ENCODE results near the gene HTR4. TPM values are rescaled to one million over a fixed set of nuclear protein-coding genes. Genes with fewer than 3 reads are reported as not detected.
A peak's percentile ranks its signal among the peaks of the same experiment; 100 is the strongest.
"Not testable (repeated sequence)": the region's sequence is repeated elsewhere in the genome, so short reads cannot be mapped to it uniquely, and the experiment has no call there.

The HTR4 gene
- total and polyA plus RNA-seq, 4 experiments from 2014 or later, result not detected

DNA sequence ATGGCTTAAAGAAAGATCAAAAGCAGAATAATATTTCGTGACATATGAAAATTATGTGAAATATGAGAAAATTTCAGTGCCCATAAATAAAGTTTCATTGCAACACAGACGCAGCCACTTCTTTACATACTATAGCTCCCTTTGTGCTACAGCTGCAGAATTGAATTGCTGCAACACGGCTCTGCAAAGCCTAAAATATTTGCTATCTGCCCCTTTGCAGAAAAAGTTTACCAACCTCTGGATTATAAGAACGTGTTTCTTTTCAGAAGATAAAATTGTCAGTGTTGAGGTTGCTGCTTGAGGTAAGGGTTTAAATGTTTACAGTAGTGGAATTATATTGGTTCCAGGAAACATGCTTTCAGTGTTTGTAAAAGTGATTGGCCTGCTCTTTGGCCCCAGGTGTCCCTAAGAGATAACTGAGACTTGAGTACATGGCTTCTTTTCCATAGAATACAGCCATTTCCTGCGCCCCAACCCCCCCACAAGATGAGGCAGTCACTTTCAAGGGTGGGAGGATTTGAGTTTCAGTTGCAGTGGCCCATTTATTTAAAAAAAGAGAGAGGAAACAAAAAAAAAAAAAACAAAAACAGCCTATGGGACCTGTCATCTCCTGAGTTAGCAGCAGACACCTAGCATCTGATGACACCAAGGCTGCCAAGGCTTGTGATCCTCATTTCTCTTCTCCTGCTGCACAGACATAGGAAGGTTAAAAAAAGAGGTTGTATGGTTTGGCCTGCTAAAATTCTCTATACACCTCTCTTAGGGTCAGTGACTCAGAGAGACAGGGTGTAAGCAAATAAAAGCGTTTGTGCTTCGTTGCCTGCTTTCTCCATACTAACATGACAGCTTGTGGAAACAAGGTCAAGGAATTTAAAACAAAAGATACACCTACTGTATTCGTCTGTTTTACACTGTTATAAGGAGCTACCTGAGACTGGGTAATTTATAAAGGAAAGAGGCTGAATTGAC lies 28.0 kb upstream of the HTR4 start:
- DNase-seq, result no peak
- Mint-ChIP-seq H3K27me3 (peaks cover 2 to 5% of the 10 kb centered on the region in 2 donors), H3K4me1 (no peaks in the 10 kb centered on the region), H3K27ac (no peak overlapping the region), H3K9me3 (peaks cover 0 to 7% (median under 1%) of the 10 kb centered on the region in 8 donors), H3K4me3 (peak overlapping the region in 1 of 8 donors; percentile 19), H3K36me3 (no peaks in the 10 kb centered on the region)
- Histone ChIP-seq H3K4me1 (ENCODE audit: insufficient read depth, low read length) (no peaks in the 10 kb centered on the region), H3K4me3 (ENCODE audit: low read length in 2 of 2) (no peak overlapping the region), H3K9me3 (ENCODE audit: control insufficient read depth in 1 of 2, low read length in 2 of 2) (no peaks in the 10 kb centered on the region), H3K27me3 (ENCODE audit: insufficient read depth, low read length) (peaks cover 5% of the 10 kb centered on the region), H3K27ac (ENCODE audit: low read depth, low read length) (no peak overlapping the region), H3K36me3 (ENCODE audit: insufficient read depth, low read length) (no peaks in the 10 kb centered on the region)
- intact Hi-C loops (cut with micrococcal nuclease), result no loop called here
- ChIA-PET CTCF (ENCODE audit: partially characterized antibody) (interaction anchor here (1.3 kb wide), 1 partner anchor 48 kb away, joined by 3 read pairs; no protein-coding TSS in a partner anchor), POLR2A (ENCODE audit: partially characterized antibody) (no interaction called here)

DNA sequence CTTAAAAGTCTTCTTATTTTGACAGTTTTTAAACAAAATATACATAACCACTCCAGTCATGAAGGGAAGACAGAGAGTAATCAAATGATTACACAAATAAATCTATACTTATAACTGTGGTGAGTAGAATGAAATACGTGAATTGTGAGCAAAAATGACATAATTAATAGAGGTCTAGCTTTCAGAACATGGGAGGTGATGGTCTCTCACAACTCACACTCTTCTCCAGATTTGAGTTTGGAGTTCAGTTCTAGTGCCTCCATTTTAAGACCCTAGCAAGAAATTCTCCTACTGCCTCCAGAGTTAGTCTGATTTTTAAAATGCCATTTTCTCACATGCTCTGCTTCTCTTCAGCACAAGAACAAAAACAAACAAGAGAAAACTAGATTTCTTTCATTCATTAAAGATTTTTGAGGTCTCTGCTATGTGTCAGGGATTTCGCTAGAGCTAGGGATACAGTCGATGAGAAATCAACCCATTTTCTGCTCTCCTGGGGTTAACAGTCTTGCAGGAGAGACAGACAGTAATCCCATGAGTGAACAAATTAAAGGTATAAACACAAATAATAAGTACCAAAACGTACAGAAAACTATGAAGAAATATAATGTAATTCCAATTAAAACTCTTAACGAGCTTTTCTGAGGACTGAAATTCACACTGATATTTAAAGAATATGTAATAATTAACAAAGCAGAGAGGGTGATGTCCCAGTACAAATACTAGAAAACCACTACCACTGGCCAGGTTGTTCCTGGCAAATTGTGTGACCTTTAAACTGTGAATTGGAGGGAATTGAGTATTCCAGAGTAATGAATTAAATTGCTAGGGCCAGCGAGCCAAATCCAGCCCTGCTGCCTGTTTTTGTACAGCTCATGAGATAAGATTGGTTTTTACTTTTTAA lies 27.1 kb upstream of the HTR4 start:
- Histone ChIP-seq H3K4me1 (ENCODE audit: insufficient read depth, low read length) (no peaks in the 10 kb centered on the region), H3K27ac (ENCODE audit: low read depth, low read length) (no peak overlapping the region), H3K36me3 (ENCODE audit: insufficient read depth, low read length) (no peaks in the 10 kb centered on the region), H3K27me3 (ENCODE audit: insufficient read depth, low read length) (peaks cover 5% of the 10 kb centered on the region), H3K4me3 (ENCODE audit: low read length in 2 of 2) (no peak overlapping the region), H3K9me3 (ENCODE audit: control insufficient read depth in 1 of 2, low read length in 2 of 2) (no peaks in the 10 kb centered on the region)
- intact Hi-C loops (cut with micrococcal nuclease), result no loop called here
- H3K4me3 Mint-ChIP-seq, result no peak overlapping the region
- ChIA-PET POLR2A (ENCODE audit: partially characterized antibody) (no interaction called here), CTCF (ENCODE audit: partially characterized antibody) (interaction anchor here (1.3 kb wide), 1 partner anchor 49 kb away, joined by 3 read pairs; no protein-coding TSS in a partner anchor)
- H3K9me3 Mint-ChIP-seq, result no peaks in the 10 kb centered on the region
- H3K27me3 Mint-ChIP-seq, result peaks cover 2 to 5% of the 10 kb centered on the region in 2 donors
- no peaks in the 10 kb centered on the region for H3K4me1 Mint-ChIP-seq
- no peak for DNase-seq
- no peak overlapping the region for H3K27ac Mint-ChIP-seq
- H3K36me3 Mint-ChIP-seq, result no peaks in the 10 kb centered on the region

DNA sequence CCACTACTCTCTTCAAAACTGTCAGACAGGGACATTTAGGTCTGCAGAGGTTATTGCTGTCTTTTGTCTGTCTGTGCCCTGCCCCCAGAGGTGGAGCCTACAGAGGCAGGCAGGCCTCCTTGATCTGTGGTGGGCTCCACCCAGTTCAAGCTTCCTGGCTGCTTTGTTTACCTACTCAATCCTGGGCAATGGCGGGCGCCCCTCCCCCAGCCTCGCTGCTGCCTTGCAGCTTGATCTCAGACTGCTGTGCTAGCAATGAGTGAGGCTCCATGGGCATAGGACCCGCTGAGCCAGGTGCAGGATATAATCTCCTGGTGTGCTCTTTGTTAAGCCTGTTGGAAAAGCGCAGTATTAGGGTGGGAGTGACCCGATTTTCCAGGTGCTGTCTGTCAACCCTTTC lies 19.4 kb upstream of the HTR4 start:
- H3K4me3 Mint-ChIP-seq; H3K4me3 ChIP-seq (ENCODE audit: low read length in 2 of 2); H3K36me3 Mint-ChIP-seq; H3K36me3 ChIP-seq (ENCODE audit: insufficient read depth, low read length); H3K27ac Mint-ChIP-seq; H3K27me3 ChIP-seq (ENCODE audit: insufficient read depth, low read length); intact Hi-C loops (cut with micrococcal nuclease); DNase-seq; H3K27me3 Mint-ChIP-seq; POLR2A ChIA-PET (ENCODE audit: partially characterized antibody); H3K9me3 ChIP-seq (ENCODE audit: control insufficient read depth in 1 of 2, low read length in 2 of 2); H3K4me1 ChIP-seq (ENCODE audit: insufficient read depth, low read length); H3K4me1 Mint-ChIP-seq; H3K27ac ChIP-seq (ENCODE audit: low read depth, low read length); CTCF ChIA-PET (ENCODE audit: partially characterized antibody): not testable (repeated sequence)
- peaks cover 0 to 23% (median 17%) of the 10 kb centered on the region in 8 donors for H3K9me3 Mint-ChIP-seq

DNA sequence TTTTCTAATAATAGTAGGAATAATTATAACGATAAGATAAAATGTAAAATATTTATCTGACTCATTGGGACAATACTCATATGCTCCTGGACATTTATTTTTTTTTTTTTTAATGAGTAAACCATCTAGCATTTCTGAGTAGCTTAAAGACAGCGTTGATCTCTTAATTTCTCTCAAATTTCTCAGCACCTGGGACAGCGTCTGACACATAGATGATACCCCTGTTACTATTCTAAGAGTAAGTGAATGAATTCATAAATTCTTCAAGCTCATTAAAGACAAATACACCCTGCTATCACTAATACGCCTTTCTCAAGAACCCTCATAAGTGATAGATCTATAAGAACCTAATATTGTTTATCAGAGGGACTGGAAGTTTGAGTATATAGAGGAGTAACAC lies 12.0 kb upstream of the HTR4 start:
- Mint-ChIP-seq H3K36me3 (no peaks in the 10 kb centered on the region), H3K4me1 (no peaks in the 10 kb centered on the region), H3K27me3 (peaks cover 0 to 7% of the 10 kb centered on the region in 2 donors), H3K9me3 (peaks cover 0 to 9% (median 0%) of the 10 kb centered on the region in 8 donors), H3K4me3 (no peak overlapping the region), H3K27ac (no peak overlapping the region)
- H3K27me3 ChIP-seq (ENCODE audit: insufficient read depth, low read length), result no peaks in the 10 kb centered on the region
- no peaks in the 10 kb centered on the region for H3K9me3 ChIP-seq (ENCODE audit: control insufficient read depth in 1 of 2, low read length in 2 of 2)
- no peak overlapping the region for H3K27ac ChIP-seq (ENCODE audit: low read depth, low read length)
- POLR2A ChIA-PET (ENCODE audit: partially characterized antibody), result no interaction called here
- CTCF ChIA-PET (ENCODE audit: partially characterized antibody), result no interaction called here
- no peak overlapping the region for H3K4me3 ChIP-seq (ENCODE audit: low read length in 2 of 2)
- no peak for DNase-seq
- intact Hi-C loops (cut with micrococcal nuclease), result no loop called here
- no peaks in the 10 kb centered on the region for H3K36me3 ChIP-seq (ENCODE audit: insufficient read depth, low read length)
- H3K4me1 ChIP-seq (ENCODE audit: insufficient read depth, low read length), result no peaks in the 10 kb centered on the region

DNA sequence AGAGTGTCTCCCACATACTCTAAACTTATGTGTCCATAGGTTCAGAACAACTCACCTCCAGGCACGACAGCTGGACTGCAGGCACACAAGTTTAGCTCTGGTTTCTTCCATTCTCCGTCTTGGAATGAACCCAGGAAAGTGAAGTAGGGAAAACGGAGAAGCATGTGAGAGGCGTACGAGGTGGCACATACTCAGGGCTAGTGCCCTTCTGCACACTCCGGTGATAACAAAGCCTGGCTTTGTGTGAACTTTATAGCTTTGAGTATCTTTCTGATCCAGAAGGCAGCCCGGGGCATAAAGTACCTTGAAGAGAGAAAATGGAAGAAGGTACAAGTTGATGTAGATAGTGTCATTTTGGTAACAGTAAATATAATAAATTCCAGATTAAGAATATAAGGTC lies 11.1 kb upstream of the HTR4 start:
- CTCF ChIA-PET (ENCODE audit: partially characterized antibody), result no interaction called here
- no peak for DNase-seq
- Mint-ChIP-seq H3K27ac (no peak overlapping the region), H3K4me3 (no peak overlapping the region), H3K27me3 (peaks cover 0 to 7% of the 10 kb centered on the region in 2 donors), H3K36me3 (no peaks in the 10 kb centered on the region), H3K9me3 (peaks cover 0 to 9% (median 0%) of the 10 kb centered on the region in 8 donors), H3K4me1 (no peaks in the 10 kb centered on the region)
- Histone ChIP-seq H3K9me3 (ENCODE audit: control insufficient read depth in 1 of 2, low read length in 2 of 2) (no peaks in the 10 kb centered on the region), H3K4me3 (ENCODE audit: low read length in 2 of 2) (no peak overlapping the region), H3K27me3 (ENCODE audit: insufficient read depth, low read length) (peaks cover 4% of the 10 kb centered on the region), H3K36me3 (ENCODE audit: insufficient read depth, low read length) (no peaks in the 10 kb centered on the region), H3K4me1 (ENCODE audit: insufficient read depth, low read length) (no peaks in the 10 kb centered on the region), H3K27ac (ENCODE audit: low read depth, low read length) (no peak overlapping the region)
- POLR2A ChIA-PET (ENCODE audit: partially characterized antibody), result no interaction called here
- intact Hi-C loops (cut with micrococcal nuclease), result no loop called here

DNA sequence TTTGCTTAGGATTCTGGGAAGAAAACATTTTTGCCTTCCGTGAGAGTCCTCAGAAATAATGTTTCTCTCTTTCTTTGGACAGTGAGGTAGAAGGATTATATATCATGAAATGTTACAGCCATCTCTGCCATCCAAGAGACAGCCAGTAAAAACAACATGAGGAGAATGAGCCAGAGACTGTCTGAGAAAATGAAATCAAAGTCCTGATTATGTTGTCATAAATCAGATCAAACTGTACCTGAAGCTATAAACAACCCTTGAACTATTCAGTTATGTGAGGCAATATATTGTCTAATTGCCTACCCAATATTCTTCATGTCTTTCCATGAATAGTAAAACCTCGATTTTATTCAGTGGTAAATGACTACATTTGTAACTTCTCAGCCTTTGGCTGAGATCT lies 9.2 kb upstream of the HTR4 start:
- peaks cover 7 to 17% of the 10 kb centered on the region in 2 donors for H3K27me3 Mint-ChIP-seq
- no peak overlapping the region for H3K4me3 Mint-ChIP-seq
- no peaks in the 10 kb centered on the region for H3K36me3 ChIP-seq (ENCODE audit: insufficient read depth, low read length)
- ChIA-PET POLR2A (ENCODE audit: partially characterized antibody) (no interaction called here), CTCF (ENCODE audit: partially characterized antibody) (interaction anchor here (1.0 kb wide), 1 partner anchor 67 kb away, joined by 4 read pairs; no protein-coding TSS in a partner anchor)
- no peaks in the 10 kb centered on the region for H3K4me1 ChIP-seq (ENCODE audit: insufficient read depth, low read length)
- H3K27me3 ChIP-seq (ENCODE audit: insufficient read depth, low read length), result peaks cover 4% of the 10 kb centered on the region
- peaks cover 0 to 3% (median 0%) of the 10 kb centered on the region in 8 donors for H3K9me3 Mint-ChIP-seq
- H3K27ac ChIP-seq (ENCODE audit: low read depth, low read length), result no peak overlapping the region
- no peak overlapping the region for H3K4me3 ChIP-seq (ENCODE audit: low read length in 2 of 2)
- H3K36me3 Mint-ChIP-seq, result no peaks in the 10 kb centered on the region
- intact Hi-C loops (cut with micrococcal nuclease), result no loop called here
- no peak for DNase-seq
- no peak overlapping the region for H3K27ac Mint-ChIP-seq
- H3K4me1 Mint-ChIP-seq, result no peaks in the 10 kb centered on the region
- H3K9me3 ChIP-seq (ENCODE audit: control insufficient read depth in 1 of 2, low read length in 2 of 2), result no peaks in the 10 kb centered on the region

DNA sequence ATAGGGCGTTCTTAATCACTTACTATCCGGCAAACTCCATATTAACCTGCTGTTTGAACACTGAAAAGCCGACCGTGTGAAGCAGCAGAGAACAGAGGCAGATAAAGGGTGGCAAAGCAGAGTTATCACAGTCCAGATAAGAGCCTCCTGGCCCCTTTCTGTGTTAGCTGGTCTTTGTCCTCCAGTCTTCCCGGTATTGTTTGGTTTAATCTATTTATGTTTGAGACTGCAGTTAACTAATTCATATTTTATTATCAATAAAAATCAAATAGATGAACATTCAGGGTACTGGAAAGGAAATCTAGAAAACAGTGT lies 6.0 kb upstream of the HTR4 start:
- Histone ChIP-seq H3K27me3 (ENCODE audit: insufficient read depth, low read length) (peaks cover 4% of the 10 kb centered on the region), H3K36me3 (ENCODE audit: insufficient read depth, low read length) (no peaks in the 10 kb centered on the region), H3K27ac (ENCODE audit: low read depth, low read length) (no peak overlapping the region), H3K9me3 (ENCODE audit: control insufficient read depth in 1 of 2, low read length in 2 of 2) (no peaks in the 10 kb centered on the region), H3K4me1 (ENCODE audit: insufficient read depth, low read length) (no peaks in the 10 kb centered on the region), H3K4me3 (ENCODE audit: low read length in 2 of 2) (no peak overlapping the region)
- DNase-seq, result no peak
- CTCF ChIA-PET (ENCODE audit: partially characterized antibody), result no interaction called here
- Mint-ChIP-seq H3K4me1 (peaks cover 0 to 1% (median 0%) of the 10 kb centered on the region in 4 donors), H3K27me3 (peaks cover 15 to 33% of the 10 kb centered on the region in 2 donors), H3K27ac (no peak overlapping the region), H3K9me3 (peaks cover 0 to under 1% (median 0%) of the 10 kb centered on the region in 8 donors), H3K36me3 (no peaks in the 10 kb centered on the region), H3K4me3 (no peak overlapping the region)
- POLR2A ChIA-PET (ENCODE audit: partially characterized antibody), result no interaction called here
- intact Hi-C loops (cut with micrococcal nuclease), result no loop called here

All from CD4-positive, alpha-beta memory T cell (primary cell).